Panc1 (cell line): Measurements from ENCODE around the gene ASIP. TPM values are rescaled to one million over a fixed set of nuclear protein-coding genes. Genes with fewer than 3 reads are reported as not detected.

Experiments used
- ATAC-seq: fragments of 200-7000 bp; cut with Tn5 transposase; 2 replicates; pipeline ENCODE4 v1.9.1; 2020; ENCODE audit warnings: mild to moderate bottlenecking, moderate library complexity
- BruUV-seq: library from RNA; stranded (reverse); fragments of 400-500 nt; replicated peaks from 2 replicates; lab custom pipeline; 2021; lab: Mats Ljungman, UMichigan
- CTCF ChIA-PET: fragments of 300-600 bp; sonication (Branson Sonifier 250); formaldehyde crosslinking; loops from one replicate; lab custom pipeline; 2022; ENCODE audit warnings: antibody characterized with exemption; lab: Charles Lee
- POLR2A ChIA-PET: fragments of 300-600 bp; sonication (Branson Sonifier 250); formaldehyde crosslinking; loops from one replicate; lab custom pipeline; 2022; ENCODE audit warnings: antibody characterized with exemption; lab: Charles Lee
- DNase-seq: peaks from one replicate; pipeline ENCODE4 v3.0.0-alpha.2; 2010; ENCODE audit warnings: low read depth, low spot score
- H3K27ac ChIP-seq: 2 replicates; pipeline ENCODE4 v1.5.1; 2011; ENCODE audit warnings: mild to moderate bottlenecking, low read length, inconsistent platforms
- H3K27me3 ChIP-seq: fragments of 200-500 bp; sonication (Bioruptor generic); 2 replicates; pipeline ENCODE4 v1.6.0; 2014; ENCODE audit warnings: low read length, inconsistent platforms; ENCODE audit not compliant: control insufficient read depth, insufficient read depth
- H3K36me3 ChIP-seq: fragments of 200-500 bp; sonication (Bioruptor generic); 2 replicates; pipeline ENCODE4 v1.5.1; 2014; ENCODE audit warnings: inconsistent platforms, mild to moderate bottlenecking, low read length, moderate library complexity; ENCODE audit not compliant: control insufficient read depth, insufficient read depth
- H3K4me1 ChIP-seq: 2 replicates; pipeline ENCODE4 v1.5.1; 2011; ENCODE audit warnings: inconsistent platforms, mild to moderate bottlenecking, low read length, moderate library complexity; ENCODE audit not compliant: control insufficient read depth, insufficient read depth
- H3K4me3 ChIP-seq, 2 experiments: 2 replicates each; pipeline ENCODE4 v1.5.1; 2011 to 2012; ENCODE audit warnings: low read depth in 2 of 2, low read length in 2 of 2, mild to moderate bottlenecking in 2 of 2, inconsistent platforms in 1 of 2, moderate library complexity in 1 of 2
- H3K9me3 ChIP-seq: fragments of 200-500 bp; sonication (Bioruptor generic); 2 replicates; pipeline ENCODE4 v1.5.1; 2014; ENCODE audit warnings: low read depth, mild to moderate bottlenecking, inconsistent platforms, low read length, moderate library complexity; ENCODE audit not compliant: control insufficient read depth, insufficient read depth
- CTCF ChIP-seq: fragments of 450-650 bp; IDR thresholded peaks from 2 replicates; pipeline ENCODE4 v1.5.1; 2017; ENCODE audit warnings: mild to moderate bottlenecking
- POLR2AphosphoS5 ChIP-seq: IDR thresholded peaks from 2 replicates; pipeline ENCODE4 v1.6.1; 2012; ENCODE audit warnings: mild to moderate bottlenecking, low read depth, low read length, moderate library complexity
- SIN3A ChIP-seq: IDR thresholded peaks from 2 replicates; pipeline ENCODE4 v1.6.1; 2012; ENCODE audit warnings: low read depth, mild to moderate bottlenecking, low read length, moderate library complexity, borderline replicate concordance; ENCODE audit not compliant: insufficient read depth
- TCF7L2 ChIP-seq: IDR thresholded peaks from 2 replicates; pipeline ENCODE4 v1.6.1; 2011; ENCODE audit warnings: mild to moderate bottlenecking, low read depth, low read length, inconsistent platforms
- in situ Hi-C: cut with HindIII; loops from 2 replicates; pipeline ENCODE4 v1.10.0; 2016; ENCODE audit warnings: low sequenced_read_pairs, low pct_unique_long_range_greater_than_20kb
- intact Hi-C: fragments of 100-400 bp; cut with micrococcal nuclease; formaldehyde crosslinking; loops from one replicate; pipeline ENCODE4 v1.10.0; 2022; ENCODE audit not compliant: unreplicated experiment
- total RNA-seq: library from RNA; stranded (reverse); gene quantifications from one replicate; pipeline ENCODE4 v1.2.1, GENCODE V29; 2021; ENCODE audit not compliant: unreplicated experiment
- TF ChIP-seq, protein P1 (sequence below), 2 experiments: IDR thresholded peaks; 2 replicates each; pipeline ENCODE4 v1.6.1; 2011 to 2012; ENCODE audit warnings: low read depth in 2 of 2, control low read depth in 1 of 2, low read length in 1 of 2, mild to moderate bottlenecking in 1 of 2, moderate library complexity in 1 of 2; ENCODE audit not compliant: insufficient read depth in 1 of 2

ASIP gene
- total RNA-seq, 1 experiment from 2014 or later = not detected

GRCh38 chr20:34268145-34268544, 26.9 kb downstream of the ASIP start:
- no TSS peak for BruUV-seq
- Histone ChIP-seq H3K36me3 (no peaks in the 10 kb centered on the region), H3K4me3 (no peak overlapping the region), H3K27me3 (no peaks in the 10 kb centered on the region), H3K9me3 (no peaks in the 10 kb centered on the region), H3K4me1 (no peaks in the 10 kb centered on the region), H3K27ac (no peak overlapping the region)
- DNase-seq (no peak), ATAC-seq (no peak)
- ChIA-PET CTCF (no interaction called here), POLR2A (no interaction called here)
- intact Hi-C loops = no loop called here
- TF ChIP-seq TCF7L2 = no peak
- TF ChIP-seq SIN3A = no peak
- no peak for TF ChIP-seq POLR2AphosphoS5
- no peak for TF ChIP-seq CTCF
- TF ChIP-seq, protein P1, sequence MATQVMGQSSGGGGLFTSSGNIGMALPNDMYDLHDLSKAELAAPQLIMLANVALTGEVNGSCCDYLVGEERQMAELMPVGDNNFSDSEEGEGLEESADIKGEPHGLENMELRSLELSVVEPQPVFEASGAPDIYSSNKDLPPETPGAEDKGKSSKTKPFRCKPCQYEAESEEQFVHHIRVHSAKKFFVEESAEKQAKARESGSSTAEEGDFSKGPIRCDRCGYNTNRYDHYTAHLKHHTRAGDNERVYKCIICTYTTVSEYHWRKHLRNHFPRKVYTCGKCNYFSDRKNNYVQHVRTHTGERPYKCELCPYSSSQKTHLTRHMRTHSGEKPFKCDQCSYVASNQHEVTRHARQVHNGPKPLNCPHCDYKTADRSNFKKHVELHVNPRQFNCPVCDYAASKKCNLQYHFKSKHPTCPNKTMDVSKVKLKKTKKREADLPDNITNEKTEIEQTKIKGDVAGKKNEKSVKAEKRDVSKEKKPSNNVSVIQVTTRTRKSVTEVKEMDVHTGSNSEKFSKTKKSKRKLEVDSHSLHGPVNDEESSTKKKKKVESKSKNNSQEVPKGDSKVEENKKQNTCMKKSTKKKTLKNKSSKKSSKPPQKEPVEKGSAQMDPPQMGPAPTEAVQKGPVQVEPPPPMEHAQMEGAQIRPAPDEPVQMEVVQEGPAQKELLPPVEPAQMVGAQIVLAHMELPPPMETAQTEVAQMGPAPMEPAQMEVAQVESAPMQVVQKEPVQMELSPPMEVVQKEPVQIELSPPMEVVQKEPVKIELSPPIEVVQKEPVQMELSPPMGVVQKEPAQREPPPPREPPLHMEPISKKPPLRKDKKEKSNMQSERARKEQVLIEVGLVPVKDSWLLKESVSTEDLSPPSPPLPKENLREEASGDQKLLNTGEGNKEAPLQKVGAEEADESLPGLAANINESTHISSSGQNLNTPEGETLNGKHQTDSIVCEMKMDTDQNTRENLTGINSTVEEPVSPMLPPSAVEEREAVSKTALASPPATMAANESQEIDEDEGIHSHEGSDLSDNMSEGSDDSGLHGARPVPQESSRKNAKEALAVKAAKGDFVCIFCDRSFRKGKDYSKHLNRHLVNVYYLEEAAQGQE (IDR thresholded peaks at IDR 0.05; ENCODE audit: insufficient read depth in 1 of 2, low read depth in 2 of 2, low read length in 1 of 2) = no peak
- in situ Hi-C loops = no loop called here

- H3K4me1 ChIP-seq = no peaks in the 10 kb centered on the region
- no peak overlapping the region for H3K27ac ChIP-seq
- TF ChIP-seq SIN3A (no peak), TCF7L2 (no peak), POLR2AphosphoS5 (no peak), CTCF (no peak)
- TF ChIP-seq, protein P1 (IDR thresholded peaks at IDR 0.05; ENCODE audit: insufficient read depth in 1 of 2, low read depth in 2 of 2, low read length in 1 of 2) = no peak
- POLR2A ChIA-PET = no interaction called here
- no peaks in the 10 kb centered on the region for H3K9me3 ChIP-seq
- H3K4me3 ChIP-seq = no peak overlapping the region
- intact Hi-C loops = no loop called here
- ATAC-seq (no peak), DNase-seq (no peak)
- CTCF ChIA-PET = no interaction called here
- BruUV-seq = no TSS peak
- no peaks in the 10 kb centered on the region for H3K36me3 ChIP-seq
- in situ Hi-C loops = no loop called here
- H3K27me3 ChIP-seq = no peaks in the 10 kb centered on the region
These were observed 27.8 kb downstream of the ASIP start for GRCh38 chr20:34268851-34269636.
